Natural killer cell (primary cell): ENCODE measurements around the gene SLC22A23. TPM values are rescaled to one million over a fixed set of nuclear protein-coding genes. Genes with fewer than 3 reads are reported as not detected.

Source experiments
- total RNA-seq, 4 donors: library from RNA; stranded (reverse); fragments of 120-200 nt in 1 of 4; gene quantifications; one replicate each; pipeline versions ENCODE4 v1.2.3 to v1.2.4, GENCODE V29; 2013 to 2022

The SLC22A23 gene
- total RNA-seq, 3 donors from 2014 or later (not counting 1 experiment from before 2014, with no cell fraction given): 0.24 to 0.79 (median 0.38) TPM

Other genes starting within 250 kb of the SLC22A23 start
- under 1 TPM in 2 of 3 donors, not detected in 1; 0.66 to 0.75 TPM for gene TUBB2B, start 229.4 kb downstream of the SLC22A23 start, total RNA-seq
- gene PSMG4, start 198.1 kb downstream of the SLC22A23 start, total RNA-seq: 10 to 100 TPM in 2 of 3 donors, 1 to 10 TPM in 1; 8.3 to 15.3 (median 11.3) TPM